SHP77 (cell line): ENCODE data around the gene GPR35.

ENCODE experiments used
- DNase-seq, 2 experiments: peaks; one replicate each; lab custom pipeline; 2025; lab: John Stamatoyannopoulos, UW

Gene GPR35

DNA sequence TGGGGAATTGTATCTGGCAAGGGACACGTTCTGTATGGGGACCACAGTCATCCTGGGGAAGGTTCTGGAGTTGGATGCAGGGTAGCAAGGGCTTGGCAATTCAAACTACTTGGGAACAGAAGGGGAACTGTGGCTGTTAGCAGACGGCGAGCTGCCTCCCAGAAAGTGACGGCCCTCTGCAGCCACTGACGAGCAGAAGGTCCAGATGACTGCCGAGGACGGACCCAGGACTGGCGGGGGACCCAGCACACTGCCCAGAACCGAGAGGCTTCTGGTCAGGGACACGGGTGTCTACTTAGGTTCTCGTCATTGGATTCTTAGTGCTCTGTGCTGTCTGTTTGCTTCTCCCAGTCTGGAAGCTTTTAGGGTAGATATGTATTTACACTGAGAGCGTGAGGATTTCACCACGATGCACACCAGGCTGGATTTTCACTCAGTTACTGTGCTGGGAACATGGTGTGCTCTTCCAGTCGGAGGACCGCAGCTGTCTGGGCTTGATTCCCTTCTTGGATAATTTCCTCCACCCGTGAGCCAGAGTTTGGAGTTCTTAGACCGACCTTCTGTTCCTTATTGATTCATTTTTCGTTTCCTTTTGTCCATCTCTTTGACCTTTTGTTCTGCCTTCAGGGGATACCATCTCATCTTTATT is 13.4 kb downstream of the GPR35 start:
- no peak for DNase-seq

GRCh38 chr2:240639566-240639965 is 14.3 kb downstream of the GPR35 start:
- no peak for DNase-seq

DNA sequence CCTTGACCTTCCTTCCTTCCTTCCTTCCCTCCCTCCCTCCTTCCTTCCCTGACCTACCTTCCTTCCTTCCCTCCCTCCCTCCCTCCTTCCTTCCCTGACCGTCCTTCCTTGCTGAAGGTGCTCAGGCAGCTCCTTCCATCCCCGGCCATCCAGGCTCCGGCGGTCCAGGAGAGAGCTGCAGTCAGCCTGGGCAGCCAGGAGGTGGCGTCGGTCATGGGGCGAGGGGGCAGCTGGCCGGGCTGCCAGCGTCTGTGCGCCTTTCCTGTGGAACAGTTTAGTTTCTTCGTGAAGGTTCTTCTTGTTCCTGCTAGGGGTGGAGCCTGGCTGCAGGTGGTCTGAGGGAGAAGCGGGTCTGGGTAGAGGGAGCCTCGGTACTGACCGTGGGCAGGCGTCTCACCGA is 15.7 kb downstream of the GPR35 start:
- peak; percentile 26 to 31 for DNase-seq

DNA sequence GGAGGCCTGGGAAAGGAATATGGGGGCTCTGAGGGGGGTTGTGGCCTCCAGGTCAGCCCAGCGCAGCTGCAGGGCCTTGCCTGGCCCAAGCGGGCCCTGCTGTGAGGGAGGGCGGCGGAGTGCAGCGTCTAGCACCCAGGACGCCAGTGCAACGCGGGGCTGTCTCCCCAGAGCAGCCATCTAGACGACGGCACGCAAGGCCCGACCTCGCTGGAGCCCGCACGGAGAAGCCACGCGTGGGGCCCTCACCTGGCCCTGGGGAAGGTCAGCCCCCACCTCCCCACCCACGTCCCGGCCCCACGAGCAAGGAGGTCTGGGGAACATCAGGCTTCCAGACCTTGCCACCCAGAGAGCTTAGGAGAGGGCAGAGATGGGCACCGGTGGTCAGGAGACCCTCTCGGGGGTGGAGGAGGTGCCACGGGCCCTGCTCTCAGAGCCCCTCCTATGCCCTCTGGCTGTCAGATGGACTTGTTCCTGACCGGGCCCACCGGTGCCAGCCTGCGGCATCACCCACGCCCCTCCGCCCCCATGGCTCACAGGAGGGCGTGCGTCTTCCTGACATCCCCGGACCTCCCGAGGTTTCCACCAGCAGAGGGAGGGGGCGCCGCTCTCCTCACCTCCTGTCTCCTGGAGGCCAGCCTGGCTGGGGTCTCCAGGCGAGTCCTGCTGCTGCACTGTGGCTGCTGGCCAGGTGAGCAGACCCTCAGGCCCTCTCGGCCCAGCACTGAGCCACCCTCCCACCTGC is 17.0 kb downstream of the GPR35 start:
- no peak for DNase-seq

- DNase-seq, result no peak
Observed at GRCh38 chr2:240642806-240643092, 17.5 kb downstream of the GPR35 start.

GRCh38 chr2:240643093-240643810 is 18.0 kb downstream of the GPR35 start:
- no peak for DNase-seq

- DNase-seq, result no peak
Observed at GRCh38 chr2:240643811-240644150, 18.5 kb downstream of the GPR35 start.

- no peak for DNase-seq
Observed at GRCh38 chr2:240644171-240644651, 18.9 kb downstream of the GPR35 start.

DNA sequence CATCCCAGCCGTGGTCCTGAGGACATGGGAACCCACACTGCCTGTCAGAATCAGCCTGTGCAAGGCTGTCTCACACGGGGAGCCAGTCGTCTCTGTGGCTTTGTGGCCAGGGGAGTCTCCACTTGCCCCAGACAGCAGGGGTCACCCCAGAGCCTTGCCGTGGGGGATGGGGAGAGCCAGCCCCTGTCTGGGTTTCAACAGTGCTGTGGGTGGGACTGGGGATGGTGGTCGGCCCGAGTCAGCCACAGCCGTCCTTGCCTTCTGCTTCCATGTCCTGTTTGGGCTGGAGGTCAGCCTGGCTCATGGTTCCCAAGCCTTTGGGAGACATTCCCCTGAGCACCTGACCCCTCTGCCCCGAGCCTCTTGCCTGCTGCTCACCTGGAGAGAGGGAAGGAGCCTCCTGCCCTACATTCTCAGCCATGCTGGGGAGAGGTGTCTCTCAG is 19.6 kb downstream of the GPR35 start:
- no peak for DNase-seq

- DNase-seq, result no peak
Observed at GRCh38 chr2:240645346-240645745, 20.1 kb downstream of the GPR35 start.

DNA sequence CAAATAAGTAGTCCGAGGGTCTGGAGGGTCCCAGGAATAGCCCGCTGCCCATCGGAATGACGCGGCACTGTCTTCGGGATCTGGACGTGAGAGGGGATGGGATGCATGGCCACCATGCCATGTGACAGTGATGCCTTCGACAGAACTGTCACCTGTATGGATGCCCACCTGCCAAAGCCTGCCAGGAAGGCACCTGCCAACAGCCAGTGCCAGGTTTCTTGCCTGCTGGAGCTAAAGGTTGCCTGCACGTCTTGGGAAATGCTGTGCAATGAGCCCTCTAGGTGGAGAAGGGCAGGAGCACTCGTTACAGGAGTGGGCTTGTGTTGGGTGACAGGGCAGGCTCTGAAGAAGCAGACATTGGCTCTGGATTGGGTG is 20.5 kb downstream of the GPR35 start:
- DNase-seq, result no peak

DNA sequence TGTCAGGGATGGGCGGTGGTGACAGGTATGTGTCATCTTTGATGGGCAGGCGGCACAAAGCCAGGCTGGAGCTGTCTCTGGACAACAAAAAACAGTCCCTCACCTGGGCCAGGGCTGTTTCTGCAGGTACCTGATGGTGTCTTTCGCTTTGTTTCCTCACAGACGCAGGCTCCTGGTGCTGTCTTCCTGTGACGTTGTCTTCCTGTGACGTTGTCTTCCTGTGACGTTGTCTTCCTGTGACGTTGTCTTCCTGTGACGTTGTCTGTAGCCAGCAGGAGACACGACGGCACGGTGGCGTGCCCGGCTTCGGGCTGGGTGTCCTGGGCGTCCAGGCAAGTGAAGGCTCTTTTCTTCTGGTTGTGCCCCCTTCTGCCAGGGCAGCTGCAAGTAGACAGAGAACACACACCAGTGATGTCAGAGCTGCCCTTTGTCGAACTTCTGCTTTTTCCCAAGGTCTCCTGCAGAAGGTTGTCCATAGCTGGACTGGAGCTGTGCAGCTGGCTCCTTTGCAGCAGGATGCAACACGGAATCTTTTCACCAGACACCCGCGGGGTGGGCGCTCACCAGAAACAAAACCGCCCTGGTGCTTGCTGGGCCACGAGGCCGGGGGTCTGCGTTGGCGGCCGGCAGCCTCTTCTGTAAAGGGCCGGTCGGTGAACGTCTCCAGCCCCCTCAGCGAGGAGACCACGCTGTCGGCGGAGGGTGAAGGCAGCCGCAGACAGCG is 21.1 kb downstream of the GPR35 start:
- DNase-seq, result no peak

- no peak for DNase-seq
Observed at GRCh38 chr2:240646900-240647502, 21.7 kb downstream of the GPR35 start.

DNA sequence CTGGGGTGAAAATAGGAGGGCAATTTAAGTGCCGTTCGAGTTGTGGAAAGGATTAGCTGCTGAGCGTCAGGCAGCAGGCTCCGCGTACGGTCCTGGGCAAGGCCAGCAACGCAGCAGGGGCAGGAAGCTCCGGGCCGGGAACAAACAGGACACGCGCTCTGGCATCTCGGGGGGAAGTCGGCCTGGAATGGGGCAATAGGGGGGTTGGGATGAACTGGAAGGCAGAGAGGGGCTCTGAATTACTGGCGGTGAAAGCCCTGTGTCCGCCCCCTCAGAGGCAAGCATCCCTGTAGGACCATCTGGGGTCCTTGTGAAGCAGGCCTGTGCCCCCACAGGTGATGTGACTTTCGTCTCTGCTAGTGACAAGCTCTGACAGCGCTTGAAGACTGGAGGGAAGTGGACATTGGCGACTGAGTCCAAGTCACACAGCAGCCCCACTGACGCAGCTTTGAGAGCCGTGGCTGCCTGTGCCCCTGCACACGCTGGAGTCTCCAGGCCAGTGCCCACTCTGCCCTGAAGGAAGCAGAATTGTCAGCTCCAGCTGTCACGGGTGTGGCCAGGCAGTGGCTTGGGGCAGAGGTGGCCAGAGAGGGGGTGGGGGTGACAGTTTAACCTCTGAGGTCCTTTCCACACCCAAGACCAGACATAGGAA is 22.3 kb downstream of the GPR35 start:
- DNase-seq, result no peak

DNA sequence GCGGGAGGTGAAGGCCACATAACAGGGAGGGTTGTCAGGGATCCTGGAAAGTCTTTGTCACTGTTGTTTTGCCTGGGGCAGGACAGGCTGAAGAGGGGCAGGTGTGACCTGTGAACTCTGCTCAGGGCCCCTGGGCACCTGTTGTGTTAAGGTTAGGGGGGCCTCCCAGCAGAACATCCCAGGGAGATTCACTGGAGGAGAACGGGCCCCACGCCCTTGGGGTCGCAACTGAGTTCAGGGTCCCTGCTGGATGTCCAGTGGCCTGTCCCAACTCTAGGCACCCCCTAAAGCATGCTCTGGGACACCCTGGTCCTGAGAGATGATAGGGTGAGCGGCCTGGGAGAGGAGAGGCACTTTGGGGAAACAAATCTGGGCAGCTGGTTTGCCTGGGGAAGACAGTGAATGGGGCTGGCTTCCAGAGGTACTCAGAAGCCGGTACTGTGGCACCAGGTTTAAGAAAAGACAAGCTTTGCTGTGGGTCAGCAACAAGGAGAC is 22.9 kb downstream of the GPR35 start:
- no peak for DNase-seq

DNA sequence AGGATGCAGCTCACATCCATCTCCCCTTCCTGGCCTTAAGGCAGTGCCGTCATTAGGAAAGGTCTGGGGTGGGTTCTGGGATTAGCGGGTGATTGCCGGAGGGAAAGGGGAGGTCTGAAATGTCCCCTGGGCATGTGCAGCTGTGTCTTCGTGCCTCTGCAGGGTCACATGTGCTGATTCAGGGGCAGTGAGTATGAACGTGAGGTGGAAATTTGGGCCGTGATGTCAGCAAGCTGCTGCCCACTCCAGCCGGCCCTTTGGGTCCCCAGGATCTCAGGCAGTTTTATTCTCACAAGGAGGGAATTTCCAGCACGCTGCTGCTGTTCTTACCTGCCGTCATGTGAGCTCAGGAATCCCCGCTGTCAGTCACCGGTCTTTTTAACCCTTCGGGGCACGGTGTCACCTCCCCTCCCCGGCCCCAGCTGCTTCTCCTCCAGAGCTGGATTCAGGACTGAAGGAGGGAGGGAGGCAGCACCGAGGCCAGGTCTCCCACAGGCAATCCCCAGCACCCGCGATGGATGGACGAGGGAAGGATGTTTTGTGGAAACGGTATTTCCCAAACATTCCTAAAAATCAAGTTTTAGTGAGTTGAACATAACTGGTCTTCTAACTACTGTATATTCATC is 23.5 kb downstream of the GPR35 start:
- no peak for DNase-seq

- no peak for DNase-seq
Observed at GRCh38 chr2:240649331-240649730, 24.1 kb downstream of the GPR35 start.

GRCh38 chr2:240650254-240650965 is 25.1 kb downstream of the GPR35 start:
- no peak for DNase-seq

- DNase-seq, result no peak
Observed at GRCh38 chr2:240651185-240651584, 25.9 kb downstream of the GPR35 start.
